ENCODE data around the gene RUNX2. TPM values are rescaled to one million over a fixed set of nuclear protein-coding genes. Genes with fewer than 3 reads are reported as not detected.

RUNX2 gene
- total and polyA plus RNA-seq, 9 of the 15 experiments (the other 6 are each of a cell fraction or from before 2014, with no cell fraction given): 0.29 to 1.00 (median 0.43) TPM

- no peak for TF ChIP-seq ZNF133 (CRISPR knock-in tag; IDR thresholded peaks at IDR 0.05)
- TF ChIP-seq C11orf30 (IDR thresholded peaks at IDR 0.05; ENCODE audit: low read depth): no peak
- no peak for TF ChIP-seq PHB2 (IDR thresholded peaks at IDR 0.05; ENCODE audit: low read depth)
- TF ChIP-seq RFX5 (IDR thresholded peaks at IDR 0.05; ENCODE audit: low read depth, low read length): no peak
- no peak for TF ChIP-seq STAG1 (CRISPR knock-in tag; IDR thresholded peaks at IDR 0.05; ENCODE audit: borderline replicate concordance)
- no peak for TF ChIP-seq ZC3H11A (IDR thresholded peaks at IDR 0.05; ENCODE audit: low read depth, low read length)
- TF ChIP-seq MCM3 (IDR thresholded peaks at IDR 0.05): no peak
- TF ChIP-seq DEAF1 (CRISPR knock-in tag; IDR thresholded peaks at IDR 0.05): no peak
- no peak for TF ChIP-seq FUS (optimal IDR thresholded peaks at IDR 0.05; ENCODE audit: low read depth, low read length)
- no peak for TF ChIP-seq MGA (IDR thresholded peaks at IDR 0.05)
- Histone ChIP-seq H3K4me3 (no peak overlapping the region), H2AFZ (ENCODE audit: low read depth, low read length) (no peak overlapping the region), H3K9ac (ENCODE audit: insufficient read depth in 1 of 2, low read depth in 2 of 2, low read length in 2 of 2) (no peak overlapping the region), H3K9me1 (ENCODE audit: control insufficient read depth, insufficient read depth, low read length) (no peaks in the 10 kb centered on the region), H3K27ac (ENCODE audit: extremely low read depth, low read depth, low read length) (no peak overlapping the region), H3K36me3 (ENCODE audit: control insufficient read depth, insufficient read depth, low read length) (no peaks in the 10 kb centered on the region), H3K27me3 (ENCODE audit: control insufficient read depth in 2 of 2, insufficient read depth in 2 of 2, low read length in 2 of 2) (peaks cover 21 to 57% of the 10 kb centered on the region in 2 experiments), H3K4me2 (ENCODE audit: insufficient read depth, low read length) (no peak overlapping the region), H3K9me3 (replicated peaks; ENCODE audit: control insufficient read depth, insufficient read depth, low read depth, low read length) (no peaks in the 10 kb centered on the region), H3K4me1 (replicated peaks in 1 of 2; ENCODE audit: control insufficient read depth in 2 of 2, insufficient read depth in 2 of 2, low read length in 2 of 2) (no peaks in the 10 kb centered on the region; a peak in 1 of 5 replicates), H3K79me2 (ENCODE audit: control insufficient read depth, insufficient read depth, low read length) (no peaks in the 10 kb centered on the region), H4K20me1 (replicated peaks; ENCODE audit: control insufficient read depth, insufficient read depth, low read length) (0 out of 2 replicates have a peak, but pooled peaks cover 5% of the 10 kb centered on the region)
- DNase-seq (ENCODE audit: extremely low read depth in 1 of 4, low spot score in 3 of 4) (no peak), ATAC-seq (no peak), FAIRE-seq (no peak)
- ChIA-PET CTCF (ENCODE audit: low intra/inter-chr PET ratio) (no interaction called here), POLR2A (no interaction called here)
- 1% methylated on average over 5 of the region's 5 CpGs for WGBS (ENCODE audit: insufficient coverage, low coverage, missing lambda C conversion rate)
- in situ Hi-C loops (cut with MboI): loop anchor here (10.0 kb wide), 1 partner anchor 1056 kb away; no protein-coding TSS in a partner anchor
- intact Hi-C loops (cut with micrococcal nuclease): loop anchor here (5.0 kb wide), 2 partner anchors 333 to 1233 kb away; partner anchors contain the start of gene SUPT3H
- BruUV-seq (replicated peaks): no TSS peak
These were observed 382.2 kb downstream of the RUNX2 start for GRCh38 chr6:45710304-45710821.

Measured in K562 (cell line).